ENCODE data around the gene GRPEL2.
"Not testable (repeated sequence)": the region's sequence is repeated elsewhere in the genome, so short reads cannot be mapped to it uniquely, and the experiment has no call there.

DNA sequence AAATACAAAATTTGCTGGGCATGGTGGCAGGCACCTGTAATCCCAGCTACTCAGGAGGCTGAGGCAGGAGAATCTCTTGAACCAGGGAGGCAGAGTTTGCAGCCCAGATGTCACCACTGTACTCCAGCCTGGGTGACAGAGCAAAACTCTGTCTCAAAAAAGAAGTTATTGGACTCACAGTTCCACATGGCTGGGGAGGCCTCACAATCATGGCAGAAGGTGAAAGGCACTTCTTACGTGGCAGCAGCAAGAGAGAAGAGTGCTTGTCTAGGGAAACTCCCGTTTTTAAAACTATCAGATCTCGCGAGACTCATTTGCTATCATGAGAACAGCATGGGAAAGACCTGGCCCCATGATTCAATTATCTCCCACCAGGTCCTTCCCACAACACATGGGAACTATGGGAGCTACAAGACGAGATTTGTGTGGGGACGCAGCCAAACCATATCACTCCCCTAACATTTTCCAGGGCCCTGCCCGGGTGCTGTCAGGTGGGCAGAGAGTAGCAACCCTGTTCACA, 53.5 kb downstream of the GRPEL2 start:
- TF ChIP-seq EP300, POLR2AphosphoS5 (IDR thresholded peaks at IDR 0.05): not testable (repeated sequence)
- TF ChIP-seq, protein P1, sequence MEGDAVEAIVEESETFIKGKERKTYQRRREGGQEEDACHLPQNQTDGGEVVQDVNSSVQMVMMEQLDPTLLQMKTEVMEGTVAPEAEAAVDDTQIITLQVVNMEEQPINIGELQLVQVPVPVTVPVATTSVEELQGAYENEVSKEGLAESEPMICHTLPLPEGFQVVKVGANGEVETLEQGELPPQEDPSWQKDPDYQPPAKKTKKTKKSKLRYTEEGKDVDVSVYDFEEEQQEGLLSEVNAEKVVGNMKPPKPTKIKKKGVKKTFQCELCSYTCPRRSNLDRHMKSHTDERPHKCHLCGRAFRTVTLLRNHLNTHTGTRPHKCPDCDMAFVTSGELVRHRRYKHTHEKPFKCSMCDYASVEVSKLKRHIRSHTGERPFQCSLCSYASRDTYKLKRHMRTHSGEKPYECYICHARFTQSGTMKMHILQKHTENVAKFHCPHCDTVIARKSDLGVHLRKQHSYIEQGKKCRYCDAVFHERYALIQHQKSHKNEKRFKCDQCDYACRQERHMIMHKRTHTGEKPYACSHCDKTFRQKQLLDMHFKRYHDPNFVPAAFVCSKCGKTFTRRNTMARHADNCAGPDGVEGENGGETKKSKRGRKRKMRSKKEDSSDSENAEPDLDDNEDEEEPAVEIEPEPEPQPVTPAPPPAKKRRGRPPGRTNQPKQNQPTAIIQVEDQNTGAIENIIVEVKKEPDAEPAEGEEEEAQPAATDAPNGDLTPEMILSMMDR (IDR thresholded peaks at IDR 0.05) = not testable (repeated sequence)

Measured in upper lobe of left lung (tissue), 4 donors.